GM04504 (cell line): ENCODE measurements around the gene VRK3.

Experiments
- DNase-seq: peaks from one replicate; pipeline ENCODE4 v3.0.0-alpha.2; 2012; ENCODE audit warnings: low read depth

VRK3 gene

DNA sequence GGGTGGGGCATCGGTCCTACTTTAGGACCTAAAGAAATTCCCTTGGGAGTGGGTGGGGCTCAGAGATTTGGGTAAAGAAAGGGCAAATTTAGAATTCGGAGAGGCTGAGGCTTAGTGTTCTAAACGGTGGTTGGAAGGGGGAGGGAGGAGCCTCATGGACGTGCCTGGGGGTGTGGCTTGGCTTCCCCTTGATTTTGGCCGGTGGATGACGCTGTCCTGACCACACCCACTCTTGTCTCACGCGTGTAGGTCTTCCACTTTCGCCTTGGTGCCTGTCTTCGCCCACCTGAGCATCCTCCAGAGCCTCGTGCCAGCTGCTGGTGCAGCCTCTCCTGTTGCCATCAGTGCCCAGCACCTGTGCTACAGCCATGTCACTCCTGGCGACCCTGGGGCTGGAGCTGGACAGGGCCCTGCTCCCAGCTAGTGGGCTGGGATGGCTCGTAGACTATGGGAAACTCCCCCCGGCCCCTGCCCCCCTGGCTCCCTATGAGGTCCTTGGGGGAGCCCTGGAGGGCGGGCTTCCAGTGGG lies 94.6 kb downstream of the VRK3 start:
- no peak for DNase-seq

- peak; percentile 87 for DNase-seq
Measured at GRCh38 chr19:49929611-49930482, 95.3 kb downstream of the VRK3 start.

DNA sequence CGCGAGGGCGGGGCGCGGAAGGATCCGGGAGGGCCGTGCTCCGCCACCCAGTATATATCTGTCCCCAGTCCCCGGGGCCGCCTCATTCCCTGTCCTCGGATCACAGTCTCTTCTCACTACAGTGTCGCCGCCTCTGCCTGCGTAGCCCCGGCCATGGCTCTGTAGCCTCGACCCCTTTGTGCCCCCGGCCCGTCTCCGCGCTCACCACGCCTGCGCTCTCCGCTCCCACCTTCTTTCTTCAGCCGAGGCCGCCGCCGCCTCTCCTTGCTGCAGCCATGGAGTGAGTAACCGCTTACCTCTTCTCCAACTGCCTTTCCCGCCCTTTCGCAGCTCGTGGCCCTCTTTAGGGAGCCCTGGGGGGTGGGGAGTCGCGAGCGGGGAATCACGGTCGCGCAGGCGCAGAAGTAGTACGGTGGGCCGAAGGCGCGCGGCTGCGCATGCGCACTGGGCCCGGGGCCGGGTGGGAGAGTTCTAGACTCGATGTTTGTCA lies 96.0 kb downstream of the VRK3 start, which contains the start of the genes ATF5 and NUP62:
Gene ATF5, plus strand, starts transcription at position 85 of the 490 bp plus-strand sequence. CDS start 1,646 bp downstream, outside the sequence.
Gene NUP62, minus strand, starts transcription at position 384 of the 490 bp plus-strand sequence. CDS start 19,697 bp downstream, outside the sequence.
- DNase-seq, result peak; percentile 60

DNA sequence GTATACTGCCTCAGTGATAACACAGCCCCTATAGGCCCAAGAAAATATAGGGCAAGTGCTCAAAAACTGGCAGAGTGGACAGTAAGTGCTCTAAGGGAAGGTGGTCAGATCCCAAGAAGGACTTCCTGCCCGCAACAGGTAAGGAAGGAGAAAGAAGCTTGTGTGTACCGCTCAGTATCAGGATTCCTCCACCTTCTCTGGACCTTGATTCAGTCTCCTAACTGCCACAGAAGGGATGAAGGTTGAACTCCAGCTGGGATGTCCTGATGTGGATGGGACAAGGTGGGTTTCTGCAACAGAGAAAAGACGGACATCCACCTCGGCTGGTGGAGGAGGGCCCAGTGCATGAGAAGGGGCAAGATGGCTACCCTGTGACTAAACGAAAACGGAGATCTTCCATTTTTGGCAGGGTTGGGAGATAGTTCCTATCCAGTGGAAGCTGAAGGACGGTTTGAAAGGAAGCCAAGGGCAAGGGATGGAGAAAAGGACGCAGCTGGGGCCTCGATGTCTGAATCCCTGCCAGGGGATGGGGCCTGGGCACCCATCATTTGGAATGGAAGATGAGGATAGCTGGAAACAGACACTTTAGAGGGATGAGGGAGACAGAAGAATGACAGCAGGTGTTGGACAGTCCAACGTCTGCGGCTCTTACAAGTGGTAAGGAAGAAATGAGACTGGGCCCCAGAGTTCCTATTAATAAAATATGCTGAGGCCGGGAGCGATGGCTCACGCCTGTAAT lies 97.5 kb downstream of the VRK3 start:
- DNase-seq, result no peak

DNA sequence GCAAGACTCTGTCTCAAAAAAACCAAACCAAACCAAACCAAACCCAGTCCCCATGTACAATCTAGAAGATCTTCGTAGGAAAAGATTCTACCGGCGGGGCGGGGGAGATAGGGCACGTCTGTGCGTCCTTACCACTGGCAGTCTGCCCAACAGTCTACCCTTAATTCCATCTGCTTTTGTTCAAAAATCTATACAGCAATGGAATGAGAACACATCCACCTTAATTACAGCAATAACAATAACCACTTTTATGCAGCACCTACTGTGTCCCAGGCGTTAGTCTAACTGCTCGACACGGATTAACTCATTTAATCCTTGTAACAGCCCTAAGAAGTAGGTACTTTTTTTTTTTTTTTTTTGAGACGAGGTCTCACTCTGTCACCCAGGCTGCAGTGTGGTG lies 98.7 kb downstream of the VRK3 start:
- no peak for DNase-seq
